Subcutaneous adipose tissue (tissue), 4 donors: ENCODE measurements around the gene KLHL25. TPM values are rescaled to one million over a fixed set of nuclear protein-coding genes. Genes with fewer than 3 reads are reported as not detected.

Experiments used
- CTCF ChIP-seq: fragments of 450-650 bp; IDR thresholded peaks from one replicate; pipeline ENCODE4 v1.5.1; 2016; ENCODE audit warnings: low read depth, mild to moderate bottlenecking, control low read depth, antibody characterized with exemption, moderate library complexity
- total RNA-seq, 4 donors: library from RNA; depleted of rRNA; stranded (reverse); fragments of >200 nt; gene quantifications; one replicate each; pipeline ENCODE4 v1.1.0, GENCODE V29; 2016

KLHL25 gene
- total RNA-seq, 4 donors from 2014 or later = 8.5 to 61.2 (median 12.0) TPM

- no peak for TF ChIP-seq CTCF
These were observed 30.4 kb upstream of the KLHL25 start for GRCh38 chr15:85825118-85825517.

- no peak for TF ChIP-seq CTCF
These were observed 26.8 kb upstream of the KLHL25 start for GRCh38 chr15:85821545-85821944.

- no peak for TF ChIP-seq CTCF
These were observed 25.2 kb upstream of the KLHL25 start for GRCh38 chr15:85819938-85820337.

GRCh38 chr15:85813234-85813633 lies 18.5 kb upstream of the KLHL25 start:
- no peak for TF ChIP-seq CTCF

- TF ChIP-seq CTCF = no peak
These were observed 15.3 kb upstream of the KLHL25 start for GRCh38 chr15:85810075-85810474.

- no peak for TF ChIP-seq CTCF
These were observed 10.7 kb upstream of the KLHL25 start for GRCh38 chr15:85805420-85805819.

- TF ChIP-seq CTCF = no peak
These were observed 9.9 kb upstream of the KLHL25 start for GRCh38 chr15:85804481-85805170.
